Measurements from ENCODE around the gene ZNF358.

Gene ZNF358

DNA sequence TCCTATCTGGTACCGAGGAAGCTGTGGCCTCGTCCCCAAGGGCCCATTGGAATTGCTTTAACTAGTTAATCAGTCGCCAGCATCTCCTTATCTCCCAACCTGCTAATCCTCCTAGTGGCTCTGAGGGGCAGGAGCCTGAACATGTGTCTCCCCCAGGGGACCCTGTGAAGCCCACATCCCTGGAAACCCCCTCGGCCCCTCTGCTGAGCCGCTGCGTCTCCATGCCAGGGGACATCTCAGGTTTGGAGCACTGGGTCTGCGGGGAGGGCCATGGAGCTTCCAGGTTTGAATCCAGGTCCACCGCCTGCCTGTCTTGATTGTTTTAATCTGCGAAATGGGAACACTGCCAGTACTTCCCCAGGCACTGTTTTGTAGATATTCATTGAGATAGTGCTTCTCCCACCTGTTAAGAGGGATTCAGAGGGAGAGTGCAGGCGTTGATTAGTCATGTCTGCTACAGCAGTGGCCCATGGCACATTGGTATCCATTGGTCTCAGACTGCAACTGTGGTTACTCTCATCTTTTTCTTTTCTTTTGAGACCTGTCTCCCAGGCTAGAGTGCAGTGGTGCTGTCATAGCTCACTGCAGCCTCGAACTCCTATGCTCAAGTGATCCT, 26.0 kb downstream of the ZNF358 start:
- H3K9me3 ChIP-seq (ENCODE audit: insufficient read depth, low read length, severe bottlenecking), result no peaks in the 10 kb centered on the region
- H3K4me1 ChIP-seq (ENCODE audit: insufficient read depth, low read length), result no peaks in the 10 kb centered on the region

GRCh38 chr19:7542556-7543348, 26.8 kb downstream of the ZNF358 start:
- Histone ChIP-seq H3K36me3 (ENCODE audit: insufficient read depth, low read length) (peaks cover 41% of the 10 kb centered on the region), H3K4me2 (ENCODE audit: insufficient read depth, low read length) (no peak overlapping the region), H4K20me1 (ENCODE audit: insufficient read depth, low read length) (no peaks in the 10 kb centered on the region), H3K27me3 (ENCODE audit: insufficient read depth, low read length, poor library complexity) (no peaks in the 10 kb centered on the region), H3K27ac (ENCODE audit: low read length) (no peak overlapping the region), H3K79me2 (ENCODE audit: insufficient read depth, low read length) (no peaks in the 10 kb centered on the region), H3K4me3 (ENCODE audit: low read depth in 1 of 2, low read length in 2 of 2) (no peak overlapping the region), H3K9ac (ENCODE audit: low read depth, low read length) (no peak overlapping the region), H2AFZ (ENCODE audit: low read depth, low read length) (no peak overlapping the region), H3K4me1 (ENCODE audit: insufficient read depth, low read length) (no peaks in the 10 kb centered on the region), H3K9me3 (ENCODE audit: insufficient read depth, low read length, severe bottlenecking) (no peaks in the 10 kb centered on the region)
- TF ChIP-seq, protein P1, sequence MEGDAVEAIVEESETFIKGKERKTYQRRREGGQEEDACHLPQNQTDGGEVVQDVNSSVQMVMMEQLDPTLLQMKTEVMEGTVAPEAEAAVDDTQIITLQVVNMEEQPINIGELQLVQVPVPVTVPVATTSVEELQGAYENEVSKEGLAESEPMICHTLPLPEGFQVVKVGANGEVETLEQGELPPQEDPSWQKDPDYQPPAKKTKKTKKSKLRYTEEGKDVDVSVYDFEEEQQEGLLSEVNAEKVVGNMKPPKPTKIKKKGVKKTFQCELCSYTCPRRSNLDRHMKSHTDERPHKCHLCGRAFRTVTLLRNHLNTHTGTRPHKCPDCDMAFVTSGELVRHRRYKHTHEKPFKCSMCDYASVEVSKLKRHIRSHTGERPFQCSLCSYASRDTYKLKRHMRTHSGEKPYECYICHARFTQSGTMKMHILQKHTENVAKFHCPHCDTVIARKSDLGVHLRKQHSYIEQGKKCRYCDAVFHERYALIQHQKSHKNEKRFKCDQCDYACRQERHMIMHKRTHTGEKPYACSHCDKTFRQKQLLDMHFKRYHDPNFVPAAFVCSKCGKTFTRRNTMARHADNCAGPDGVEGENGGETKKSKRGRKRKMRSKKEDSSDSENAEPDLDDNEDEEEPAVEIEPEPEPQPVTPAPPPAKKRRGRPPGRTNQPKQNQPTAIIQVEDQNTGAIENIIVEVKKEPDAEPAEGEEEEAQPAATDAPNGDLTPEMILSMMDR (IDR thresholded peaks at IDR 0.05; ENCODE audit: borderline replicate concordance, extremely low read depth, low read length, poor library complexity, severe bottlenecking), result no peak
- TF ChIP-seq EZH2 (IDR thresholded peaks at IDR 0.05; ENCODE audit: borderline replicate concordance, low read depth, low read length, severe bottlenecking), result no peak
- DNase-seq (no peak), ATAC-seq (ENCODE audit: insufficient read depth, low read depth) (no peak)

More for the DNA sequence above, 26.0 kb downstream of the ZNF358 start:
- Histone ChIP-seq H4K20me1 (ENCODE audit: insufficient read depth, low read length) (no peaks in the 10 kb centered on the region), H3K36me3 (ENCODE audit: insufficient read depth, low read length) (peaks cover 41% of the 10 kb centered on the region), H3K4me3 (ENCODE audit: low read depth in 1 of 2, low read length in 2 of 2) (no peak overlapping the region), H3K9ac (ENCODE audit: low read depth, low read length) (no peak overlapping the region), H3K79me2 (ENCODE audit: insufficient read depth, low read length) (no peaks in the 10 kb centered on the region), H3K27me3 (ENCODE audit: insufficient read depth, low read length, poor library complexity) (no peaks in the 10 kb centered on the region), H3K4me2 (ENCODE audit: insufficient read depth, low read length) (no peak overlapping the region), H3K27ac (ENCODE audit: low read length) (no peak overlapping the region), H2AFZ (ENCODE audit: low read depth, low read length) (no peak overlapping the region)
- DNase-seq (no peak), ATAC-seq (ENCODE audit: insufficient read depth, low read depth) (no peak)
- no peak for TF ChIP-seq EZH2 (IDR thresholded peaks at IDR 0.05; ENCODE audit: borderline replicate concordance, low read depth, low read length, severe bottlenecking)
- TF ChIP-seq, protein P1 (IDR thresholded peaks at IDR 0.05; ENCODE audit: borderline replicate concordance, extremely low read depth, low read length, poor library complexity, severe bottlenecking), result no peak

DNA sequence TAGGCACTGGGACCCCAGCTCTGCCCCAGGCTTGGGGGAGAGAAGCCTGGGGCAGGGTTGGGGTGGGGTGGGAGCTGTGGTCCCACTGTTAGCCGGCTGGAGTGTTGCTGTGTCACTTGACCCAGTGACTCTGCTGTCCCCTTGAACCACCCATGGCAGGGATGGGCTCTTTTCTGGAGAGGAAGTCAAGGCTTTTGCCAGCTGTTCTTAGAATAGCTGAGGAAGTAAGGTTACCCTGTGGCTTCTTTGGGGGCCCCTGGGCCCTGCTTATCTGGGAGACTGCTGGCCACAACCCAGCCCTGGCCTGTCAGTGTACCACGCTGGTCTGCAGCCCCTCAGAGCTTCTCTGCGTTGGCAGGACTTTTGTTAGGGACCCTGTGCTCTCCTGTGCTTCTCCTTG, 28.7 kb downstream of the ZNF358 start:
- no peak overlapping the region for H2AFZ ChIP-seq (ENCODE audit: low read depth, low read length)
- DNase-seq, result no peak
- ATAC-seq (ENCODE audit: insufficient read depth, low read depth), result no peak

More for the DNA sequence above, 28.7 kb downstream of the ZNF358 start:
- TF ChIP-seq, protein P1 (IDR thresholded peaks at IDR 0.05; ENCODE audit: borderline replicate concordance, extremely low read depth, low read length, poor library complexity, severe bottlenecking), result no peak
- no peak for TF ChIP-seq EZH2 (IDR thresholded peaks at IDR 0.05; ENCODE audit: borderline replicate concordance, low read depth, low read length, severe bottlenecking)
- Histone ChIP-seq H3K4me3 (ENCODE audit: low read depth in 1 of 2, low read length in 2 of 2) (no peak overlapping the region), H3K27ac (ENCODE audit: low read length) (no peak overlapping the region), H3K9ac (ENCODE audit: low read depth, low read length) (no peak overlapping the region), H3K27me3 (ENCODE audit: insufficient read depth, low read length, poor library complexity) (no peaks in the 10 kb centered on the region), H3K4me1 (ENCODE audit: insufficient read depth, low read length) (no peaks in the 10 kb centered on the region), H3K36me3 (ENCODE audit: insufficient read depth, low read length) (peaks cover 35% of the 10 kb centered on the region), H3K4me2 (ENCODE audit: insufficient read depth, low read length) (no peak overlapping the region), H4K20me1 (ENCODE audit: insufficient read depth, low read length) (no peaks in the 10 kb centered on the region), H3K79me2 (ENCODE audit: insufficient read depth, low read length) (no peaks in the 10 kb centered on the region), H3K9me3 (ENCODE audit: insufficient read depth, low read length, severe bottlenecking) (no peaks in the 10 kb centered on the region)
